ENCODE results near the gene SASH3.

SASH3 gene

GRCh38 chrX:129768586-129769466 lies 10.9 kb upstream of the SASH3 start:
- Mint-ChIP-seq H3K9me3 (no peaks in the 10 kb centered on the region), H3K4me3 (peak overlapping the region; percentile 65), H3K4me1 (ENCODE audit: low read depth) (peaks cover 46% of the 10 kb centered on the region), H3K27ac (peak overlapping the region; percentile 93), H3K36me3 (ENCODE audit: low read depth) (peaks cover 2% of the 10 kb centered on the region), H3K27me3 (ENCODE audit: low read depth) (no peaks in the 10 kb centered on the region)
- no peak for DNase-seq (ENCODE audit: low spot score)

GRCh38 chrX:129769467-129770154 lies 10.1 kb upstream of the SASH3 start:
- peak overlapping the region; percentile 65 for H3K4me3 Mint-ChIP-seq
- DNase-seq (ENCODE audit: low spot score): peak; percentile 59
- H3K27me3 Mint-ChIP-seq (ENCODE audit: low read depth): no peaks in the 10 kb centered on the region
- peaks cover 54% of the 10 kb centered on the region for H3K4me1 Mint-ChIP-seq (ENCODE audit: low read depth)
- H3K27ac Mint-ChIP-seq: peak overlapping the region; percentile 93
- no peaks in the 10 kb centered on the region for H3K9me3 Mint-ChIP-seq
- peaks cover 2% of the 10 kb centered on the region for H3K36me3 Mint-ChIP-seq (ENCODE audit: low read depth)

GRCh38 chrX:129771266-129771995 lies 8.3 kb upstream of the SASH3 start:
- no peaks in the 10 kb centered on the region for H3K27me3 Mint-ChIP-seq (ENCODE audit: low read depth)
- H3K4me1 Mint-ChIP-seq (ENCODE audit: low read depth): peaks cover 55% of the 10 kb centered on the region
- H3K4me3 Mint-ChIP-seq: peak overlapping the region; percentile 50
- peaks cover 2% of the 10 kb centered on the region for H3K36me3 Mint-ChIP-seq (ENCODE audit: low read depth)
- no peak for DNase-seq (ENCODE audit: low spot score)
- peak overlapping the region; percentile 88 for H3K27ac Mint-ChIP-seq
- no peaks in the 10 kb centered on the region for H3K9me3 Mint-ChIP-seq

- Mint-ChIP-seq H3K36me3 (ENCODE audit: low read depth) (peaks cover 2% of the 10 kb centered on the region), H3K27ac (peak overlapping the region; percentile 93), H3K4me1 (ENCODE audit: low read depth) (peaks cover 62% of the 10 kb centered on the region), H3K9me3 (no peaks in the 10 kb centered on the region), H3K27me3 (ENCODE audit: low read depth) (no peaks in the 10 kb centered on the region), H3K4me3 (peak overlapping the region; percentile 53)
- peak; percentile 47 for DNase-seq (ENCODE audit: low spot score)
These were observed 6.8 kb upstream of the SASH3 start for GRCh38 chrX:129772796-129773431.

- peak overlapping the region; percentile 34 for H3K4me3 Mint-ChIP-seq
- peaks cover 58% of the 10 kb centered on the region for H3K4me1 Mint-ChIP-seq (ENCODE audit: low read depth)
- peak overlapping the region; percentile 93 for H3K27ac Mint-ChIP-seq
- H3K27me3 Mint-ChIP-seq (ENCODE audit: low read depth): no peaks in the 10 kb centered on the region
- peaks cover 2% of the 10 kb centered on the region for H3K36me3 Mint-ChIP-seq (ENCODE audit: low read depth)
- DNase-seq (ENCODE audit: low spot score): no peak
- no peaks in the 10 kb centered on the region for H3K9me3 Mint-ChIP-seq
These were observed 5.9 kb upstream of the SASH3 start for GRCh38 chrX:129773649-129774458.

- peak overlapping the region; percentile 94 for H3K27ac Mint-ChIP-seq
- H3K4me1 Mint-ChIP-seq (ENCODE audit: low read depth): peaks cover 45% of the 10 kb centered on the region
- peak overlapping the region; percentile 80 for H3K4me3 Mint-ChIP-seq
- H3K36me3 Mint-ChIP-seq (ENCODE audit: low read depth): peaks cover 24% of the 10 kb centered on the region
- no peaks in the 10 kb centered on the region for H3K9me3 Mint-ChIP-seq
- no peaks in the 10 kb centered on the region for H3K27me3 Mint-ChIP-seq (ENCODE audit: low read depth)
- DNase-seq (ENCODE audit: low spot score): peak; percentile 67
These were observed 2.3 kb upstream of the SASH3 start for GRCh38 chrX:129777218-129778030.

GRCh38 chrX:129779086-129779672 lies 570 bp upstream of the SASH3 start:
- Mint-ChIP-seq H3K36me3 (ENCODE audit: low read depth) (peaks cover 41% of the 10 kb centered on the region), H3K9me3 (no peaks in the 10 kb centered on the region), H3K4me1 (ENCODE audit: low read depth) (peaks cover 49% of the 10 kb centered on the region), H3K4me3 (peak overlapping the region; percentile 87), H3K27me3 (ENCODE audit: low read depth) (no peaks in the 10 kb centered on the region), H3K27ac (peak overlapping the region; percentile 91)
- no peak for DNase-seq (ENCODE audit: low spot score)

GRCh38 chrX:129780441-129781105 lies 824 bp downstream of the SASH3 start:
- Mint-ChIP-seq H3K4me3 (peak overlapping the region; percentile 87), H3K4me1 (ENCODE audit: low read depth) (peaks cover 50% of the 10 kb centered on the region), H3K27me3 (ENCODE audit: low read depth) (no peaks in the 10 kb centered on the region), H3K27ac (peak overlapping the region; percentile 91), H3K9me3 (no peaks in the 10 kb centered on the region), H3K36me3 (ENCODE audit: low read depth) (peaks cover 52% of the 10 kb centered on the region)
- no peak for DNase-seq (ENCODE audit: low spot score)

- H3K9me3 Mint-ChIP-seq: no peaks in the 10 kb centered on the region
- H3K36me3 Mint-ChIP-seq (ENCODE audit: low read depth): peaks cover 59% of the 10 kb centered on the region
- peak overlapping the region; percentile 87 for H3K4me3 Mint-ChIP-seq
- peaks cover 56% of the 10 kb centered on the region for H3K4me1 Mint-ChIP-seq (ENCODE audit: low read depth)
- no peaks in the 10 kb centered on the region for H3K27me3 Mint-ChIP-seq (ENCODE audit: low read depth)
- peak; percentile 79 for DNase-seq (ENCODE audit: low spot score)
- H3K27ac Mint-ChIP-seq: peak overlapping the region; percentile 91
These were observed 1.5 kb downstream of the SASH3 start for GRCh38 chrX:129781134-129781672.

GRCh38 chrX:129781680-129782495 lies 2.1 kb downstream of the SASH3 start:
- Mint-ChIP-seq H3K36me3 (ENCODE audit: low read depth) (peaks cover 63% of the 10 kb centered on the region), H3K27me3 (ENCODE audit: low read depth) (no peaks in the 10 kb centered on the region), H3K9me3 (no peaks in the 10 kb centered on the region), H3K27ac (peak overlapping the region; percentile 84), H3K4me3 (peak overlapping the region; percentile 87), H3K4me1 (ENCODE audit: low read depth) (peaks cover 56% of the 10 kb centered on the region)
- DNase-seq (ENCODE audit: low spot score): no peak

GRCh38 chrX:129782706-129783105 lies 3.0 kb downstream of the SASH3 start:
- Mint-ChIP-seq H3K4me1 (ENCODE audit: low read depth) (peaks cover 55% of the 10 kb centered on the region), H3K27ac (peak overlapping the region; percentile 81), H3K36me3 (ENCODE audit: low read depth) (peaks cover 70% of the 10 kb centered on the region), H3K4me3 (peak overlapping the region; percentile 87), H3K27me3 (ENCODE audit: low read depth) (no peaks in the 10 kb centered on the region), H3K9me3 (no peaks in the 10 kb centered on the region)
- no peak for DNase-seq (ENCODE audit: low spot score)

All from T-helper 2 cell treated with Interferon-gamma antibody and Interleukin-4, amounts not matched to agents 5 μg/mL and 100 μg/mL, for 36 hours (primary cell).